SU-DHL-6 (cell line): Measurements from ENCODE around the gene CLIC1.

ENCODE experiments used
- H2AFZ ChIP-seq: fragments of 200-600 bp; sonication (generic); 2 replicates; pipeline ENCODE4 v1.6.1; 2014; ENCODE audit warnings: low read depth, mild to moderate bottlenecking, moderate library complexity, mixed read lengths, antibody characterized with exemption, low read length; ENCODE audit not compliant: severe bottlenecking
- H3F3A ChIP-seq: fragments of 200-600 bp; shearing (Covaris generic); 2 replicates; pipeline ENCODE4 v1.6.0; 2016; ENCODE audit warnings: antibody characterized with exemption, mild to moderate bottlenecking; ENCODE audit not compliant: insufficient read depth
- H3K27ac ChIP-seq: fragments of 200-600 bp; sonication (generic); 2 replicates; pipeline ENCODE4 v1.5.1; 2016; ENCODE audit warnings: low read depth, mild to moderate bottlenecking, low read length, moderate library complexity, mixed read lengths
- H3K27me3 ChIP-seq: fragments of 200-600 bp; sonication (generic), shearing (Covaris generic); 2 replicates; pipeline ENCODE4 v1.6.0; 2014; ENCODE audit warnings: mild to moderate bottlenecking, low read length
- H3K36me3 ChIP-seq: fragments of 200-600 bp; sonication (generic); 2 replicates; pipeline ENCODE4 v1.6.1; 2014; ENCODE audit warnings: mild to moderate bottlenecking, low read length, mixed read lengths
- H3K4me2 ChIP-seq: fragments of 300-600, 200-600 bp; shearing (Covaris generic), sonication (generic); 2 replicates; pipeline ENCODE4 v1.6.0; 2014; ENCODE audit warnings: low read length, low read depth, mild to moderate bottlenecking; ENCODE audit not compliant: poor library complexity, severe bottlenecking
- H3K4me3 ChIP-seq: fragments of 200-600 bp; sonication (generic); 2 replicates; pipeline ENCODE4 v1.5.1; 2014; ENCODE audit warnings: antibody characterized with exemption, low read length, mild to moderate bottlenecking, mixed read lengths; ENCODE audit not compliant: insufficient read depth, poor library complexity, severe bottlenecking
- H3K79me2 ChIP-seq: fragments of 200-600 bp; sonication (generic); 2 replicates; pipeline ENCODE4 v1.6.1; 2014; ENCODE audit warnings: mild to moderate bottlenecking, low read length, moderate library complexity; ENCODE audit not compliant: insufficient read depth
- H3K9ac ChIP-seq: fragments of 200-600 bp; sonication (generic); 2 replicates; pipeline ENCODE4 v1.7.0; 2014; ENCODE audit warnings: mild to moderate bottlenecking, low read length
- H3K9me2 ChIP-seq: fragments of 200-600 bp; sonication (generic); replicated peaks from 2 replicates; pipeline ENCODE4 v1.6.1; 2014; ENCODE audit warnings: low read length; ENCODE audit not compliant: insufficient read depth
- H3K9me3 ChIP-seq: fragments of 200-600 bp; sonication (generic); 2 replicates; pipeline ENCODE4 v1.6.1; 2014; ENCODE audit warnings: low read length, mixed read lengths; ENCODE audit not compliant: insufficient read depth
- H4K20me1 ChIP-seq: fragments of 200-600 bp; sonication (generic); 2 replicates; pipeline ENCODE4 v1.6.1; 2014; ENCODE audit warnings: low read depth, mild to moderate bottlenecking, antibody characterized with exemption, low read length, moderate library complexity, mixed read lengths
- CTCF ChIP-seq: fragments of 200-600 bp; sonication (generic); IDR thresholded peaks from one replicate; pipeline ENCODE4 v1.5.1; 2017; ENCODE audit warnings: antibody characterized with exemption, mild to moderate bottlenecking, low read length, moderate library complexity; ENCODE audit not compliant: insufficient read depth, poor library complexity, severe bottlenecking
- EZH2phosphoT487 ChIP-seq: fragments of 200-600 bp; sonication (generic), shearing (Covaris generic); conservative IDR thresholded peaks from 2 replicates; pipeline ENCODE4 v1.6.1; 2018; ENCODE audit warnings: mild to moderate bottlenecking, antibody characterized with exemption, low read length, moderate library complexity, mixed read lengths

CLIC1 gene

GRCh38 chr6:31775633-31776484 is 39.5 kb upstream of the CLIC1 start:
- Histone ChIP-seq H3K27ac (no peak overlapping the region), H2AFZ (no peak overlapping the region), H3F3A (no peaks in the 10 kb centered on the region; the same call in 1 of the 2 replicates), H3K79me2 (no peaks in the 10 kb centered on the region), H3K9me2 (no peaks in the 10 kb centered on the region), H3K27me3 (no peaks in the 10 kb centered on the region), H4K20me1 (no peaks in the 10 kb centered on the region), H3K4me2 (no peak overlapping the region), H3K36me3 (no peaks in the 10 kb centered on the region), H3K9me3 (no peaks in the 10 kb centered on the region), H3K9ac (no peak overlapping the region), H3K4me3 (no peak overlapping the region)
- TF ChIP-seq EZH2phosphoT487, result no peak
- TF ChIP-seq CTCF, result no peak

- Histone ChIP-seq H3K36me3 (no peaks in the 10 kb centered on the region), H3K9ac (no peak overlapping the region), H4K20me1 (no peaks in the 10 kb centered on the region), H3K9me2 (no peaks in the 10 kb centered on the region), H3F3A (no peaks in the 10 kb centered on the region; the same call in 1 of the 2 replicates), H3K4me3 (no peak overlapping the region), H3K79me2 (no peaks in the 10 kb centered on the region), H3K27ac (no peak overlapping the region), H2AFZ (no peak overlapping the region), H3K27me3 (no peaks in the 10 kb centered on the region), H3K4me2 (no peak overlapping the region), H3K9me3 (no peaks in the 10 kb centered on the region)
- no peak for TF ChIP-seq EZH2phosphoT487
- no peak for TF ChIP-seq CTCF
Measured at GRCh38 chr6:31775184-31775583, 38.9 kb upstream of the CLIC1 start.

GRCh38 chr6:31771992-31772358 is 35.6 kb upstream of the CLIC1 start:
- Histone ChIP-seq H3F3A (no peaks in the 10 kb centered on the region; the same call in 1 of the 2 replicates), H3K27me3 (no peaks in the 10 kb centered on the region), H2AFZ (no peak overlapping the region), H3K9me2 (no peaks in the 10 kb centered on the region), H3K9ac (no peak overlapping the region), H4K20me1 (no peaks in the 10 kb centered on the region), H3K27ac (no peak overlapping the region), H3K4me3 (no peak overlapping the region), H3K79me2 (no peaks in the 10 kb centered on the region), H3K36me3 (no peaks in the 10 kb centered on the region), H3K9me3 (no peaks in the 10 kb centered on the region), H3K4me2 (no peak overlapping the region)
- TF ChIP-seq CTCF, result no peak
- no peak for TF ChIP-seq EZH2phosphoT487
